Muscle of arm (tissue), 12 donors: ENCODE data around the gene NT5C3A. TPM values are rescaled to one million over a fixed set of nuclear protein-coding genes. Genes with fewer than 3 reads are reported as not detected.
"Not testable (repeated sequence)": the region's sequence is repeated elsewhere in the genome, so short reads cannot be mapped to it uniquely, and the experiment has no call there.

Source experiments
- DNase-seq: peaks from one replicate; pipeline ENCODE4 v3.0.0-alpha.2; 2013
- polyA plus RNA-seq, 12 donors: library from polyadenylated mRNA; unstranded; fragments of 120-200 nt; gene quantifications; one replicate each; pipeline ENCODE4 v1.2.1, GENCODE V29; 2013; ENCODE audit not compliant: insufficient read length in 12 of 12

Gene NT5C3A
- polyA plus RNA-seq, 12 donors = 17.4 to 42.8 (median 29.2) TPM; not detected in 1

- not testable (repeated sequence) for DNase-seq
These were observed 70.4 kb downstream of the NT5C3A start for GRCh38 chr7:32991975-32992700.

GRCh38 chr7:32991068-32991585 lies 71.4 kb downstream of the NT5C3A start:
- DNase-seq = not testable (repeated sequence)

GRCh38 chr7:32988148-32988547 lies 74.4 kb downstream of the NT5C3A start:
- DNase-seq = not testable (repeated sequence)

GRCh38 chr7:32979902-32980301 lies 82.7 kb downstream of the NT5C3A start:
- not testable (repeated sequence) for DNase-seq

- DNase-seq = not testable (repeated sequence)
These were observed 83.3 kb downstream of the NT5C3A start for GRCh38 chr7:32979246-32979645.

GRCh38 chr7:32977159-32977558 lies 85.4 kb downstream of the NT5C3A start:
- DNase-seq = not testable (repeated sequence)

- DNase-seq = not testable (repeated sequence)
These were observed 90.6 kb downstream of the NT5C3A start for GRCh38 chr7:32971967-32972366.

- not testable (repeated sequence) for DNase-seq
These were observed 95.4 kb downstream of the NT5C3A start for GRCh38 chr7:32967268-32967582.

- DNase-seq = not testable (repeated sequence)
These were observed 95.9 kb downstream of the NT5C3A start for GRCh38 chr7:32966489-32967267.

GRCh38 chr7:32964461-32965159 lies 98.0 kb downstream of the NT5C3A start:
- DNase-seq = peak; percentile 24

Other genes starting within 250 kb of the NT5C3A start
- 10 to 100 TPM in 11 of 12 donors, not detected in 1; 34.1 to 48.0 (median 41.6) TPM for gene KBTBD2, start 171.0 kb downstream of the NT5C3A start, polyA plus RNA-seq
- gene FKBP9, start 105.3 kb downstream of the NT5C3A start, polyA plus RNA-seq = 100 to 1,000 TPM; 136 to 294 (median 165) TPM
- gene RP9, start 46.6 kb upstream of the NT5C3A start, polyA plus RNA-seq = 10 to 100 TPM in 11 of 12 donors, not detected in 1; 21.5 to 32.8 (median 26.7) TPM
- 10 to 100 TPM in 10 of 12 donors, 1 to 10 TPM in 1, not detected in 1; 8.1 to 24.4 (median 19.3) TPM for gene BBS9, start 66.8 kb upstream of the NT5C3A start, polyA plus RNA-seq